Brain microvascular endothelial cell (primary cell): ENCODE data around the gene ATP2A3.

Source experiments
- DNase-seq: peaks from one replicate; pipeline ENCODE4 v3.0.0-alpha.2; 2020
- H3K27ac ChIP-seq: fragments of 250-450 bp; sonication (Bioruptor Pico); 2 replicates; pipeline ENCODE4 v1.5.1; 2020; ENCODE audit warnings: mild to moderate bottlenecking, moderate library complexity
- H3K27me3 ChIP-seq: fragments of 250-450 bp; sonication (Bioruptor Pico); replicated peaks from 2 replicates; pipeline ENCODE4 v1.5.1; 2020; ENCODE audit warnings: mild to moderate bottlenecking
- H3K36me3 ChIP-seq: fragments of 250-450 bp; sonication (Bioruptor Pico); replicated peaks from 2 replicates; pipeline ENCODE4 v1.5.1; 2020; ENCODE audit warnings: mild to moderate bottlenecking
- H3K4me3 ChIP-seq: 2 replicates; pipeline ENCODE4 v1.5.1; 2011; ENCODE audit warnings: low read depth, mild to moderate bottlenecking, control low read depth, low read length, moderate library complexity
- in situ Hi-C: cut with HindIII; loops from 2 replicates; pipeline ENCODE4 v1.10.0; 2017; ENCODE audit warnings: low sequenced_read_pairs, low pct_ligation_motif_present
- TF ChIP-seq, protein P1 (sequence below): IDR thresholded peaks from 2 replicates; pipeline ENCODE4 v1.5.1; 2011; ENCODE audit warnings: low read depth, mild to moderate bottlenecking, moderate library complexity, low read length, control low read depth, inconsistent platforms; ENCODE audit errors: missing control alignments

The ATP2A3 gene

DNA sequence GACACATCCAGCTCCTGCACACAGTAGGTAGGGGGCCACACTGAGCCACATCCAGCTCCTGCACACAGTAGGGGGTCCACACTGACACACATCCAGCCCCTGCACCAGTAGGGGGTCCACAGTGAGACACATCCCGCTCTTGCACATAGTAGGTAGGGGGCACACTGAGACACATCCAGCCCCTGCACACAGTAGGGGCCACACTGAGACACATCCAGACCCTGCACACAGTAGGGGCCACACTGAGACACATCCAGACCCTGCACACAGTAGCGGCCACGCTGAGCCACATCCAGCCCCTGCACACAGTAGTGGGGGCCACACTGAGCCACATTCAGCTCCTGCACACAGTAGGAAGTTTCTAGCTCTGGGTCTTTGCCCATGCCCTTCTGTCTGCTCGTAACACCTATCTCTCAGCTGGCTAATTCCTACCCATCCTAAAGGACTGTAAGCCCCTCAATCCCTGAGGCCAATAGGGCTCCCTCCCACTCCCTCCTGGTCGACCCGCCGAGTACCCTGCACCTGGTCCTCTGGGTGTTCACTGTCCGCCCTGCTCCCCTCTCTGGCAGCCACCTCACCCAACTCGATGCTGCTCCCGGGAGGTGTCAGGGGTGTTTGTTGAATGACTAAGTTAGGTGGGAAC, 9.4 kb upstream of the ATP2A3 start:
- H3K4me3 ChIP-seq: no peak overlapping the region
- no peaks in the 10 kb centered on the region for H3K27me3 ChIP-seq
- no peak for DNase-seq
- TF ChIP-seq, protein P1, sequence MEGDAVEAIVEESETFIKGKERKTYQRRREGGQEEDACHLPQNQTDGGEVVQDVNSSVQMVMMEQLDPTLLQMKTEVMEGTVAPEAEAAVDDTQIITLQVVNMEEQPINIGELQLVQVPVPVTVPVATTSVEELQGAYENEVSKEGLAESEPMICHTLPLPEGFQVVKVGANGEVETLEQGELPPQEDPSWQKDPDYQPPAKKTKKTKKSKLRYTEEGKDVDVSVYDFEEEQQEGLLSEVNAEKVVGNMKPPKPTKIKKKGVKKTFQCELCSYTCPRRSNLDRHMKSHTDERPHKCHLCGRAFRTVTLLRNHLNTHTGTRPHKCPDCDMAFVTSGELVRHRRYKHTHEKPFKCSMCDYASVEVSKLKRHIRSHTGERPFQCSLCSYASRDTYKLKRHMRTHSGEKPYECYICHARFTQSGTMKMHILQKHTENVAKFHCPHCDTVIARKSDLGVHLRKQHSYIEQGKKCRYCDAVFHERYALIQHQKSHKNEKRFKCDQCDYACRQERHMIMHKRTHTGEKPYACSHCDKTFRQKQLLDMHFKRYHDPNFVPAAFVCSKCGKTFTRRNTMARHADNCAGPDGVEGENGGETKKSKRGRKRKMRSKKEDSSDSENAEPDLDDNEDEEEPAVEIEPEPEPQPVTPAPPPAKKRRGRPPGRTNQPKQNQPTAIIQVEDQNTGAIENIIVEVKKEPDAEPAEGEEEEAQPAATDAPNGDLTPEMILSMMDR: no peak
- in situ Hi-C loops: no loop called here
- no peak overlapping the region for H3K27ac ChIP-seq
- H3K36me3 ChIP-seq: no peaks in the 10 kb centered on the region

DNA sequence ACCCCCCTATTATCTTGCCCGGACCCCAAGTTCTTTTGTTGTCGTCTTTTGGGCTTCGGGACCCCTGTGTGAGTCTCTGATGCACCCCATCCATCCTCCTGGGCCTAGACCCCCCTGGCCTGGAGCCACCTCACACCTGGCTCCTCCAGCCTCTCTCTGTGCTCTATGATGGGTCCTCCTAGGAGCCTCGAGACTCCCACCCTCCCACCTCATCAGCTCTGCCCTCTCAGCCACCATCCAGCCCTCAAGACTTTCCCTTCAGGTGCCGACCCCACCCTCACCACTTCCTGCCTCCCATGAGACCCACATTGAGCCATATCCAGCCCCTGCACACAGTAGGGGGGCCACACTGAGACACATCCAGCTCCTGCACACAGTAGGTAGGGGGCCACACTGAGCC, 8.7 kb upstream of the ATP2A3 start:
- Histone ChIP-seq H3K27ac (no peak overlapping the region), H3K4me3 (no peak overlapping the region), H3K36me3 (no peaks in the 10 kb centered on the region), H3K27me3 (no peaks in the 10 kb centered on the region)
- TF ChIP-seq, protein P1: no peak
- DNase-seq: no peak
- in situ Hi-C loops: no loop called here

DNA sequence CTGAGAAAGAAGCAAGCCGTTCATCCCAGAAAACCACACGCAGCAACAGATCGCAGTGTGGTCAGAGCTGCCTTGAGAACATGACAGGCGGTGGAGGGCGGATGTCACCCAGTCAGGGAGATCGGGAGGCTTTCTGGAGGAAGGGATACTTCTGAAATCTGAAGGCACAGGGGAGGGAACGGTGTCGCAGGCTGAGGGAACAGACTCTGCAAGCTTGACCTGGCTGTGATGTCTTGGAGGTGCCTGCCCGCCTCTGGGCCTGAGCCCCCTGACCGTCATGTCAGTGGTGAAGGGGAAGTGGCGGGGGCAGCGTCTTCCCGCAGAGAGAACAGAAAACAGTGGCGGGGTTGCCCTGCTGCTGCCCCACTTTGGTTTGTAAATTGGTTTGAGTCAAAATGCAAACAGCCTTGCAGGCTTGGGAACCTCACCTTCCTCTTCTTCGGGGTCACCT, 8.1 kb upstream of the ATP2A3 start:
- no peaks in the 10 kb centered on the region for H3K27me3 ChIP-seq
- H3K36me3 ChIP-seq: no peaks in the 10 kb centered on the region
- in situ Hi-C loops: no loop called here
- H3K4me3 ChIP-seq: no peak overlapping the region
- TF ChIP-seq, protein P1: no peak
- DNase-seq: no peak
- H3K27ac ChIP-seq: no peak overlapping the region

DNA sequence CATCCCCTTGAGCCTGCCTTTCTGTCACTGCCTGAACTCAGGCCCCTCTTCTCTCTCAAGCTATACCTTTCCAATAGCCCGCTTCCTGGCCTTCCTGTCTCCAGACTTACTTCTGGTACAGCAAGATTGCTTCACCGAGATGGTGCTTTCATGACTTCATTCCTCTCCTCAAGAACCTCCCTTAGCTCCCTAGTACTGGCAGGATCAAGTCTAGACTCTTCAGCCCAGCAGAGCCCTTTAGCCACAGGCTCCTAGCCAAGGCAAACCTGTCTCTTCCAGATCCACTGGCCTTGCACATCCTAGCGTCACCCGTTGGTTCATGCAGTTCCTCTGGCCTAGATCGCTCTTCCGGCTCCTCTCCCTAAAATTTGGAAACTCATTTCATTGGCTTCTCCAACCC, 6.4 kb upstream of the ATP2A3 start:
- Histone ChIP-seq H3K27ac (no peak overlapping the region), H3K36me3 (no peaks in the 10 kb centered on the region), H3K4me3 (no peak overlapping the region), H3K27me3 (no peaks in the 10 kb centered on the region)
- DNase-seq: no peak
- in situ Hi-C loops: no loop called here
- TF ChIP-seq, protein P1: no peak

DNA sequence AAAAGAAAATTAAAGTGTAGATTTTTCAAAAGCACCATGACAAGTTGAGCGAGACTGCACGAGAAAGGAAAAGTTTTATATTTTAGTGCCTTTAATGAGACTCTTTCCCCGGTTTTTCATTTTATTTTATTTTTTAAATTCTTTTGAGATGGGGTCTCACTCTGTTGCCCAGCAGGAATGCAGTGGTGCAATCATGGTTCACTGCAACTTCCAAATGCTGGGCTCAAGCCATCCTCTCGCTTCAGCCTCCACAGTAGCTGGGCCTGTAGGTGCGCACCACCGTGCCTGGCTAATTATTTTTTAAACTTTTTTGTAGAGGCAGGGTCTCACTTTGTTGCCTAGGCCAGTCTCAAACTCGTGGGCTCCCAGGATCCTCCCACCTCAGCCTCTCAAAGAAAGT, 5.7 kb upstream of the ATP2A3 start:
- Histone ChIP-seq H3K27me3 (no peaks in the 10 kb centered on the region), H3K36me3 (no peaks in the 10 kb centered on the region), H3K27ac (no peak overlapping the region), H3K4me3 (no peak overlapping the region)
- DNase-seq: no peak
- TF ChIP-seq, protein P1: no peak
- in situ Hi-C loops: no loop called here

DNA sequence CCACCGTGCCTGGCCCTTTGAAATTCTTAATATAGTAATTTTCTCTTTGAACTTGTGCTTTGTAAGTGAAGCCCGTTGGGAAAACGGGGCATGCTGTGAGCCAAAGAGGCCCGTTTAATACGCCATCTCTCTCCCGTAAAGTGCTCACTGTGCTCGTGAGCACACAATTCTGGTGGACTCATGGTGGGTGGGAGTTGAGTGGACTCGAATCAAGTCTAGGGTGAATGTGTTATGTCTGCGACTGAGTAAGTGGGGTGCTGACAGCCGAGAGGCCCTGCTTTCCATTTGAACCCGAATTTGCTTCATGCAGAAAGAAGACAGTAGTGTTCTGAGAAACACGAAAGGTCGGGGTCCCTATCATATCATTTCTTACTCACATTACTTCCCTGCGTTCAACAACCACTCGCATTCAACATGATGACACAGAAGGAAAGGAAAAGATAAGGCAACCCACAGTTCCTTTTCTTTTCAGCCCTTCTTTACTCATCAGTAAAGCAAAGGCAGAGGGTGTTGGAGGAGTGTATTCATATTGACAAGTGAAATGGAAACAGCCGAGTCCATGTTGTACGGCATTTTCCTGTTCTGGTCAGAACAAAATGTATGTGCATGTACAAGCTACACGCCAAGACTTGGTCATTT, 4.8 kb upstream of the ATP2A3 start:
- TF ChIP-seq, protein P1: no peak
- Histone ChIP-seq H3K27ac (no peak overlapping the region), H3K36me3 (no peaks in the 10 kb centered on the region), H3K27me3 (peaks cover under 1% of the 10 kb centered on the region), H3K4me3 (no peak overlapping the region)
- in situ Hi-C loops: no loop called here
- no peak for DNase-seq
